A549 (cell line): ENCODE measurements around the gene SLC35B2.

Experiments used
- KDM5A ChIP-seq: fragments of 200-600 bp; sonication (generic); IDR thresholded peaks from 2 replicates; pipeline ENCODE4 v1.6.1; 2016; ENCODE audit warnings: antibody characterized with exemption, mild to moderate bottlenecking
- POLR2A ChIP-seq: IDR thresholded peaks from 2 replicates; pipeline ENCODE4 v1.6.1; 2012; ENCODE audit warnings: mild to moderate bottlenecking, low read length
- POLR2AphosphoS2 ChIP-seq: conservative IDR thresholded peaks from 2 replicates; pipeline ENCODE4 v1.6.1; 2012; ENCODE audit warnings: low read length, improper control_type of control experiment, inconsistent platforms
- RNF2 ChIP-seq: fragments of 200-600 bp; sonication (generic); IDR thresholded peaks from 2 replicates; pipeline ENCODE4 v1.6.1; 2016; ENCODE audit warnings: low read depth, mild to moderate bottlenecking, antibody characterized with exemption, moderate library complexity, borderline replicate concordance
- TF ChIP-seq, protein P1 (sequence below): fragments of >200 bp; sonication (Bioruptor Twin); formaldehyde crosslinking; IDR thresholded peaks from 3 replicates; pipeline ENCODE4 v1.5.1; 2016
- TF ChIP-seq, protein P2 (sequence below): fragments of 200-600 bp; sonication (generic); IDR thresholded peaks from 2 replicates; pipeline ENCODE4 v1.6.1; 2016; ENCODE audit warnings: antibody characterized with exemption, mild to moderate bottlenecking, moderate library complexity

GRCh38 chr6:44275271-44275748 is 18.0 kb upstream of the SLC35B2 start:
- TF ChIP-seq POLR2AphosphoS2 (no peak), RNF2 (no peak), KDM5A (no peak), POLR2A (no peak)
- TF ChIP-seq, protein P1, sequence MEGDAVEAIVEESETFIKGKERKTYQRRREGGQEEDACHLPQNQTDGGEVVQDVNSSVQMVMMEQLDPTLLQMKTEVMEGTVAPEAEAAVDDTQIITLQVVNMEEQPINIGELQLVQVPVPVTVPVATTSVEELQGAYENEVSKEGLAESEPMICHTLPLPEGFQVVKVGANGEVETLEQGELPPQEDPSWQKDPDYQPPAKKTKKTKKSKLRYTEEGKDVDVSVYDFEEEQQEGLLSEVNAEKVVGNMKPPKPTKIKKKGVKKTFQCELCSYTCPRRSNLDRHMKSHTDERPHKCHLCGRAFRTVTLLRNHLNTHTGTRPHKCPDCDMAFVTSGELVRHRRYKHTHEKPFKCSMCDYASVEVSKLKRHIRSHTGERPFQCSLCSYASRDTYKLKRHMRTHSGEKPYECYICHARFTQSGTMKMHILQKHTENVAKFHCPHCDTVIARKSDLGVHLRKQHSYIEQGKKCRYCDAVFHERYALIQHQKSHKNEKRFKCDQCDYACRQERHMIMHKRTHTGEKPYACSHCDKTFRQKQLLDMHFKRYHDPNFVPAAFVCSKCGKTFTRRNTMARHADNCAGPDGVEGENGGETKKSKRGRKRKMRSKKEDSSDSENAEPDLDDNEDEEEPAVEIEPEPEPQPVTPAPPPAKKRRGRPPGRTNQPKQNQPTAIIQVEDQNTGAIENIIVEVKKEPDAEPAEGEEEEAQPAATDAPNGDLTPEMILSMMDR: no peak
- TF ChIP-seq, protein P2, sequence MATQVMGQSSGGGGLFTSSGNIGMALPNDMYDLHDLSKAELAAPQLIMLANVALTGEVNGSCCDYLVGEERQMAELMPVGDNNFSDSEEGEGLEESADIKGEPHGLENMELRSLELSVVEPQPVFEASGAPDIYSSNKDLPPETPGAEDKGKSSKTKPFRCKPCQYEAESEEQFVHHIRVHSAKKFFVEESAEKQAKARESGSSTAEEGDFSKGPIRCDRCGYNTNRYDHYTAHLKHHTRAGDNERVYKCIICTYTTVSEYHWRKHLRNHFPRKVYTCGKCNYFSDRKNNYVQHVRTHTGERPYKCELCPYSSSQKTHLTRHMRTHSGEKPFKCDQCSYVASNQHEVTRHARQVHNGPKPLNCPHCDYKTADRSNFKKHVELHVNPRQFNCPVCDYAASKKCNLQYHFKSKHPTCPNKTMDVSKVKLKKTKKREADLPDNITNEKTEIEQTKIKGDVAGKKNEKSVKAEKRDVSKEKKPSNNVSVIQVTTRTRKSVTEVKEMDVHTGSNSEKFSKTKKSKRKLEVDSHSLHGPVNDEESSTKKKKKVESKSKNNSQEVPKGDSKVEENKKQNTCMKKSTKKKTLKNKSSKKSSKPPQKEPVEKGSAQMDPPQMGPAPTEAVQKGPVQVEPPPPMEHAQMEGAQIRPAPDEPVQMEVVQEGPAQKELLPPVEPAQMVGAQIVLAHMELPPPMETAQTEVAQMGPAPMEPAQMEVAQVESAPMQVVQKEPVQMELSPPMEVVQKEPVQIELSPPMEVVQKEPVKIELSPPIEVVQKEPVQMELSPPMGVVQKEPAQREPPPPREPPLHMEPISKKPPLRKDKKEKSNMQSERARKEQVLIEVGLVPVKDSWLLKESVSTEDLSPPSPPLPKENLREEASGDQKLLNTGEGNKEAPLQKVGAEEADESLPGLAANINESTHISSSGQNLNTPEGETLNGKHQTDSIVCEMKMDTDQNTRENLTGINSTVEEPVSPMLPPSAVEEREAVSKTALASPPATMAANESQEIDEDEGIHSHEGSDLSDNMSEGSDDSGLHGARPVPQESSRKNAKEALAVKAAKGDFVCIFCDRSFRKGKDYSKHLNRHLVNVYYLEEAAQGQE: no peak
